ENCODE data around the gene IMP3. TPM values are rescaled to one million over a fixed set of nuclear protein-coding genes. Genes with fewer than 3 reads are reported as not detected.
"Not testable (repeated sequence)": the region's sequence is repeated elsewhere in the genome, so short reads cannot be mapped to it uniquely, and the experiment has no call there.

IMP3 gene, protein sequence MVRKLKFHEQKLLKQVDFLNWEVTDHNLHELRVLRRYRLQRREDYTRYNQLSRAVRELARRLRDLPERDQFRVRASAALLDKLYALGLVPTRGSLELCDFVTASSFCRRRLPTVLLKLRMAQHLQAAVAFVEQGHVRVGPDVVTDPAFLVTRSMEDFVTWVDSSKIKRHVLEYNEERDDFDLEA
- 87.5 and 90.1 TPM in 2 replicates for total RNA-seq

DNA sequence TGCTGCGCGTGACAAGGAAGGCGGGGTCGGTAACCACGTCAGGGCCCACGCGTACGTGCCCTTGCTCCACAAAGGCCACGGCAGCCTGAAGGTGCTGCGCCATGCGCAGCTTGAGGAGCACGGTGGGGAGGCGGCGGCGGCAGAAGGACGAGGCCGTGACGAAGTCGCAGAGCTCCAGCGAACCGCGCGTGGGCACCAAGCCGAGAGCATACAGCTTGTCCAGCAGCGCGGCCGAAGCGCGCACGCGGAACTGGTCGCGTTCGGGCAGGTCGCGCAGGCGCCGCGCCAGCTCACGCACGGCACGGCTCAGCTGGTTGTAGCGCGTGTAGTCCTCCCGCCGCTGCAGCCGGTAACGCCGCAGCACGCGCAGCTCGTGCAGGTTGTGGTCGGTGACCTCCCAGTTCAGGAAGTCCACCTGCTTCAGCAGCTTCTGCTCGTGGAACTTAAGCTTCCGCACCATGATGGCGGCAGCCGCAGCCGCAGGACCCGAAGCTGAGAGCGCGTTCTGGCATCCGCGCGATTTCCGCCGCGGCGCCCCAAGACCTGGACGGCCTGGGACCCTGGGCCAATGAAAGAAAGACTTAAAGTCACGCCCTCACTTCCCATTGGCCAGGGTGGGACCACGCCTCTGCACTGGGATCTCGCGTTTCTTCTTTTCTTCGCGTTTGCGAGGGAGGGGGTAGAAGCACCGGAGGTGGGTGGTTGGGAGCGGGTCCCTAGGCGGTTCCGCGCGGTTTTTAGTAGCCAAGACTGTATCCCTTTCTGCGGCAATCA lies at the start of gene IMP3:
TSS of gene IMP3 (minus strand) at position 516 of the 774 bp plus-strand sequence. CDS start at position 460, 56 bp downstream.
- intact Hi-C loops (cut with micrococcal nuclease): loop anchor here (1.0 to 10.0 kb wide), 10 partner anchors 8 to 1179 kb away; partner anchors contain the start of genes ARID3B, PTPN9, RPP25 and SNUPN

DNA sequence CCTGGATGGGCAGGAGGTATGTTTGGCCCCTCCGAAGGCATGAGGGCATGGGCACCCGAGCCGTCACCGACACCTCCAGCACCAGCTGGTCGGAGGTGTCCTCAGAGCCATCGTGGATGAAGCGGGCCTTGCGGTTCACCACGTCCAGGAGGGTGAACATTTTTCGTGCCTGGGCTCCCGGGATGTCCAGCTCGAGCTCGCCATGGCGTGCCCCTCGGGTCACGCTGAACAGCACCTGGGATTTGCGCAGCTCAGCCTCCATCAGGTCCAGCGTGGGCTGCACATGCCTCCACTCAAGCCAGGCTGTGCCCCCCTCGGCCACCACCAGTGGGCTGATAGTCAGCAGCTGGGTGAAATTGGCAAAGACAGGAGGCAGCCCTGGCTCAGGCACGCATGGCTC lies 49.4 kb upstream of the IMP3 start:
- intact Hi-C loops (cut with micrococcal nuclease): not testable (repeated sequence)

DNA sequence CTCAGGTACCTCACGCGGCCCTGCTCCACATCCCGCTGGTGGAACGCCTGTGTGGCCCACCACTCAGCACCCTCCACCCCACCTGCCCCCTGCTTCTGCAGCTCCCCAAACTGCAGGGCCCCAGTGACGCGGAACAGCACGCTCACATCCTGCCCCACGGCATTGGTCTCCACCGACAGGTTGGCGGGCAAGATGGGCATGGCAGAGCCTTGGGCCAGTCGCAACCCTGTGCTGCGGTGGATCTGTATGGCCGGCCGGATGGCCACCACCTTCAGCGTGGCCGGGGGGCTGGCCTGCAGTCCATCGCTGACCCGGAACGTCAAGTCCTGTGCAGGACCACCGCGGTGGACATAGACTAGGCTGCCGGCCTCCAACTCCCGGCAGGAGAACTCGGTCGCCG lies 48.8 kb upstream of the IMP3 start:
- intact Hi-C loops (cut with micrococcal nuclease): no loop called here

DNA sequence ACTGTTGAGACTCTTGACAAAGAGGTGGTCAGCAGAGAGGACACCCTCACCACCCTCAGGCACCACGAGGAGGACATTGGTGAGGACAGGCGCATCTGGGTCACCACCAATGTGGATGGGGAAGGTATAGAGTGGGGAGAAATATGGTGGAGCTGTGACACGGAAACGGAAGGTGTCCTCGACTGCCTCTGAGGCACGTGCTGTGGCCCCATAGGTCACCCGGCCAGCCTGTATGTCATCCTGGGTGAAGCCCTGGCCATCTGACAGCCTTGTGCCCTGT lies 48.2 kb upstream of the IMP3 start:
- intact Hi-C loops (cut with micrococcal nuclease): no loop called here

DNA sequence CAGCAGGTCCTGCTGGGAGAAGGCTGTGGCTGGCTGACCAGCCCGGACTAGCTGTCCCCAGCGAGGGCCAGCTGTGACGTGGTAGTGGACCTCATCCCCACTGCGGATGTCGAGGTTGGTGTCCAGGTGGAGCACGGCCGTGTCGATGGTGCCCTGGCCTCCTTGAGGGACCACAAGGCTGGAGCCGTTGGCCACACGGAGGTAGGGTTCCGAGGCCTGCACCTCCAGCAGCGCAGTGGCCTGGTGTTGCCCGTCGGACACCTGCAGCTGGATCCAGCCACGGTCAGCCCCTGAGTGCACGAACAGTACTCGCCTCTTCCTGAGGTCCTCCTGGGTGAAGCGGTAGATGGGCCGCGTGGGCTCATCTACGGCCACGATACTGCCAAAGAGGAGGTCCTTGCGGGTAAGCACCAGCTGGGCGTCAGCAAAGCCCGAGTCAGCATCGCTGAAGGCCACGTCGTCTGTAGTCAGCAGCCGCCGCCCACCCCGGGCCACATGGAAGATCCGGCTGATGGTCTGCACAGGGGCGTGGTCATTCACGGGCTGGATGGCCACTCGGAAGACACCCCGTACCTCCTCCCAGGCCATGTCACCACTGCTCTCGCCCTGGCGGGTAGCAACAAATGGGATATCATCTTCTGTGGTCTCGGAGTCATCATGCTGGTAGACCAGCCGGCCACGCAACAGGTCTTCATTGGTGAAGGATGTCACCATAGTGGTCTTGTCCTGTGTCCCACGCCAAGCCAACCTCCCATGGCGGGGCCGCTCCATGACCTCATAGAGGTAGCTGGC lies 47.7 kb upstream of the IMP3 start:
- intact Hi-C loops (cut with micrococcal nuclease): no loop called here

DNA sequence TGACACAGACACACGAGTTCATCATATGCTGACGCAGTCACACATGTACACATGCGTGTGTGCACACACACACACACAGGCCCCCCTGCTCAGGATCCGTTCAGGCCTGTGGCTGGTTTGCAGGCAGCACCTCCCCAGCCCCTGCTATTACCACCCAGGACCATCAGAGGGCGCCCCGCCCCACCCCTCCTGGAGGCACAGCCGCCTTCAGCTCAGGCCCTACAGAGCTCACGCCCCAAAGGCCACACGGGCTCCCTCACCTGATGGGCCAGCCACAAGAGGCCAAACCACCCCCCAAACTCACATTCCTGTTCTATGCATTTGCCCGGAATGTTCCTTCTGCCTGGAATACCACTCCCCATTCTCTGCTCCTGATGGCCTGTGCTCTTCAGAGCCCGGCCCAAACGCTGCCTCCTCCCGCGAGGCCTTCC lies 46.2 kb upstream of the IMP3 start:
- intact Hi-C loops (cut with micrococcal nuclease): loop anchor here (1.0 kb wide), 1 partner anchor 116 kb away; no protein-coding TSS in a partner anchor

DNA sequence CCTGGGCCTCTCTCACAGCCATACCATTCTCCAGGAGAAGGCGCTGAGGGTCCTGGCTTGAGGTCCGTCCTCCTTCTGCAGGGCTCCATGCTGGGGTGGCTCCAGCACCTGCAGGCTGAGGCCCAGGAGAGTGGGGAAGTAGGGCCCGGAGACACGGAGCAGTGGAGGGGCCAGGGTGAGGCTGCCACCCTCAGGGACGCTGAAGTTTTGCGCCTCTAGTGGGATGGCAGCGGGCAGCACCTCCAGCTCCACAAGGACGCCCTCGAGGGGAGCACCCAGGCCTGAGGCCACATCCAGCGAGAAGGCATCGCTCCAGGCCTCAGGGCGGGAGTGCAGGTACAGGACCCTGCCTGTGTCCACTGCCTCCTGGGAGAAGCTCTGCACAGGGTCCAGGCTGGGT lies 45.2 kb upstream of the IMP3 start:
- intact Hi-C loops (cut with micrococcal nuclease): no loop called here

DNA sequence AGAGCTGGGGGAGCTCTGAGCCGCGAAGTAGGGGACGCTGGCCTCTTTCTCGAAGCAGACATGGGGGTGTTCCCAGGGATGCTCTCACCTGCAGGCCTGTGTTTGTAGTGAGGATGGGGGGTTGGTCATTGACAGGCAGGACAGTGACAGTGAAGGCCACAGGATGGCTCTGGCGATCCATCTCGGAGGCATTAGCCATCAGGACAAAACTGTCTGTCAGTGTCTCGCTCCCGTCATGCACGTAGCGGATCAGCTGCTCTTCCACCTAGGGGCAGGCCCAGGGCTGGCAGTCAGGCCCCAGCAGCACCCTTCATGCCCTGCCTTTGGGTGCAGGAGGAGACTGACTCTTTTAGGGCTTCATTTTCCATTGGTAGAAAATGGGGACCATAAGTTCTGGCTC lies 44.6 kb upstream of the IMP3 start:
- intact Hi-C loops (cut with micrococcal nuclease): no loop called here

DNA sequence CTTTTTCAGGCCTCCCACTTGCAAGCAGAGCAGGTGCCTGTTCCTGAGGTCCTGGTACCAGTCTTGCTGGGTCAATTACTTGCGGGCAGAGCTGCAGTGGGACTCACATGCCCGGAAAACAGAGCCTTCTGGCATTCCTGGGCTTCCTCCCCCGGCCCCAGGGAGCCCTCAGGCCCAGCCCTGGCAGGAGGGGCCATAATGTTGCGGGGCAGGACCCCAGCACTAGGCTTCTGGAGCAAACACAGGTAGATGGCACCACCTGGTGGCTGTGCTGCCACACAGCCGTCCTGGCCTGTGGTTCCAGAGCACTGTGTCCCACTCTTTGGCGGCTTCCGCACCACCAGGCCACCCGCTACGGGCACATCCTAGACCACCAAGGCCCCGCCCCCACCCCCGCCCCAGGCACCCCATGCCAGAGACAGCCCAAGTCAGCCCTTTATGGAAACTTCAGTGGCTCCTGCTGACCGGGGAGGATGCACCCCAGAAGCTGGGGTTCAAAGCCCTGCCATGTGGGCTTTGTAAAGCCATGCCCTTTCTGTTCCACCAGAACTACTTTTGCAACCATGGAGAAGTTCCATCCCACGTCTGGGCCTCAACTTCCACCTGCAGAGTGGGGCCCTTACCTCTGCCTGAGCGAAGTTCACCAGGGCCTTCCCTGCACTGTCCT lies 43.8 kb upstream of the IMP3 start:
- intact Hi-C loops (cut with micrococcal nuclease): loop anchor here (1.0 kb wide), 4 partner anchors 42 to 315 kb away; partner anchors contain the start of gene MAN2C1

DNA sequence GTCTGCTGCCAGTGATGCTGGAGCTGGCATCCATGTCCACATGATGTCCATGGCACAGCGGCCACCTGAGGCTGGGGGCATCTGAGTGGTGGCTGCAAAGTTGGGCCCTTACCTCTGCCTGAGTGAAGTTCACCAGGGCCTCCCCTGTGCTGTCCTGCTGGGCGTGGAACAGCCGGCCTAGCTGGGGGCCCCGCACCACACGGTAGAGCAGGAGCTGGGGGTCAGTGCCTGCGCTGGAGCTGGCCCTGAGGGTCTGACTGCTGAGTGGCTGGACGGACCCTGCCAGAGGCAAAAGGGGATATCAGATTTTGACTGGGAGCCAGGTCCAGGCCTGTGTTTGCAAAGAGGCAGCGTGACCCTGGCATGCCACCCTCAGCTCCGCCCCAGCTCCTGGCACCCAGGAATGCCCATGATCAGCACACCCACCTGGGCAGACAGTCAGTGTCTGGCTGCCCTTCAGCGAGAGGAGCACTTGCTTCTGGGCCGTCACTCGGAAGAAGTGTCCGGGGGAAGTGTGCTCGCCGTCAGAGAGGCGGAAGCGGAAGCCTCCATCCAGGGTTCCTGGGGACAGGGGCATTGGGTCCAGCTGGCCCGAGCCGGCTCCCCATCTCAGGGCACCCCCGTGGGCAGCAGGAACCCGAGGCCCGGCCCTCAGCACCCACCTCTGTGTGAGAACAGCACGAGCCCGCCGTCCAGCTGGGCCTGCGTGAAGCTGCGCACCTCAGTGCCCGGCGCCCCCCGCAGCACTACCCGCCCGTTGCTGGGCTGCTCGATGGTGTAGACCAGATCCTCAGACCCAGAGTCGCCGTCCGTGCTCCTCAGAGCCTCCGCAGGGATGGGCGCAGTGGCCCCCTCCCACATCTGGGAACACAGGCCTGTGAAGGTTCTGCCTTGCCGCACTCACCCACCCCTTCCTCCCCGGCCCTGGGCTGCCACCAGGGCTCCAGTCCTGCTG lies 42.4 kb upstream of the IMP3 start:
- intact Hi-C loops (cut with micrococcal nuclease): loop anchor here (1.0 kb wide), 4 partner anchors 41 to 314 kb away; partner anchors contain the start of gene MAN2C1

DNA sequence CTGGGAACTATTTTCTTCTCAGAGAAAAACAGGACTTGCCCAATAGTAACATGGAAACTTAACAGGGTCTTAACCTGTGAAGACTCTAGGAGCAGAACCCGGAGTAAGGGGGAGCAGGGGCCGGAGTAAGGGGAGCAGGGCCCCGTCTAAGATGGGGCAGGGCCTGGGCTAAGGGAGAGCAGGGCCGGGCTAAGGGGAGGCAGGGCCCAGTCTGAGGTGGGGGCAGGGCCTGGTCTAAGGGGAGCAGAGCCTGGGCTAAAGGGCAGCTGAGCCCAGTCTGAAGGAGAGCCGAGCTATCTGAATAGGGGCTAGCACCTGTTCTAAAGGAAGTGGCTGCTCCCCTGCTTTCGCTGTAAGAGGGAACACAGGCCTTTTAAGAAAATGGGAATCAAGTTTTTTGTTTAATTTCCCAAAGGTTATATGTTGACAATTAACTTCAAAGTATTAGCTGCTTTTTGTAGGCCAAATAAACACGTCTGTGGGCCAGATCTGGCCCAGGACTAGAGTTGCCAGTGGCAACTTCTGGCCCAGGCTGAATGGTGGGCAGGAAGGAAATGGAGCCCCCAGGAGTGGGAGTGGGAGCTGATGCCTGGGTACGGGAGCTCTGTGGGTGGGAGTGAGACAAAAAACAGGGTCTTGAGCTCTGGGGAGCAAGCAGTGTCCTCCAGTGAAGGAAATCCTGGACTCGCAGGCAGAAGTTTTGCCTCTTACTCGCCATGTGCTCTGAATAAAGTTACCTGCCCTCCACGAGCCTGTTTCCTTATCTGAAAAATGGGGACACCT lies 40.2 kb upstream of the IMP3 start:
- intact Hi-C loops (cut with micrococcal nuclease): no loop called here

DNA sequence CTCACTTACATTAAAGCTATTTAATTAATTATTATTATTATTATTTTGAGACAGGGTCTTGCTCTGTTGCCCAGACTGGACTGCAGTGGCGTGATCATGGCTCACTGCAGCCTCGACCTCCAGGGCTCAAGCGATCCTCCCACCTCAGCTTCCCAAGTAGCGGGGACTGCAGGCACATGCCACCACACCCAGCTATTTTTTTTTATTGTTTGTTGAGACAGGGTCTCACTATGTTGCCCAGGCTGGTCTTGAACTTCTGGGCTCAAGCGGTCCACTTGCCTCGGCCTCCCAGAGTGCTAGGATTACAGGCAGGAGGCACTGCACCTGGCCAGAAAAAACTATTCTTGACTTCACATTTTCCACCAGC lies 38.3 kb upstream of the IMP3 start:
- intact Hi-C loops (cut with micrococcal nuclease): not testable (repeated sequence)

DNA sequence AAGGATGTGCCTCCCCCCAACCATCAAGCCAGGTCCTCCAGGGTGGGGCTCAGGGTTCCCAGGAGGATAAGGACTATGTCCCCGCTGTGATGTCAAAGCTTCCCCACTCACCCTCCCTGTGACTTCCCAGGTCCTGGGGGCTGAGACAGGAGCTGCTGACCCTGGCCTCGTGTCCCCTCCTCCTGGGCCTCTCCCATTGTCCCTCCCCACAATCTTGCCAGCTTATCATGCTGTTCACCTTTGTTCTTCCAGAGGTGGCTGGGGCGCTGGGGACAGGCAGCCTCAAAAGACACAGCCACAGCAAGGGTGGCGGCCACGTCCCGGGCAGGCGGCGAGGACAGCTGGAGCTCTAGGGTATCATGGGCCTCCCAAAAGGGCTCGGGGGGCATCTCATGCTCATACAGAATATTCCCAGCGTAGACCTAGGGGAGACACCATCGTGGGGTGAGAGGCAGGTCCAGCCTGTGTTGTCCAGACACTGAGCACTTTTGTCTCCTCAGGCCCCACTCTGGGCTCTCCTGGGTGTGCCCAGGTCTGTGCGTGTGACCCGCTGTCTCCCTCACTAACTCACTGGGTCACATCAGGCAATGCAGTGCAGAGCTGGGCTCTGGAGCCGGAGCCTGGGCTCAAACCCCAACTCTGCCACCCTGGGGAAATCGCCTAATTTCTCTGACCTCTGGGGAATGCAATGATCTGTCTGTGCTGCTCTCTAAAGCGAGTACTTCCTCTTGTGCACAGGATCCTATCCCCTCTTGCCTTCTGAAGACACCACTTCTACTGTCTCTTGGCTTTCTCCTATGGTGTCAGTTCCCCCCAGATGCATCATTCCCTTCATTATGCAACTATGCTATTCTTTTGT lies 37.7 kb upstream of the IMP3 start:
- intact Hi-C loops (cut with micrococcal nuclease): no loop called here

DNA sequence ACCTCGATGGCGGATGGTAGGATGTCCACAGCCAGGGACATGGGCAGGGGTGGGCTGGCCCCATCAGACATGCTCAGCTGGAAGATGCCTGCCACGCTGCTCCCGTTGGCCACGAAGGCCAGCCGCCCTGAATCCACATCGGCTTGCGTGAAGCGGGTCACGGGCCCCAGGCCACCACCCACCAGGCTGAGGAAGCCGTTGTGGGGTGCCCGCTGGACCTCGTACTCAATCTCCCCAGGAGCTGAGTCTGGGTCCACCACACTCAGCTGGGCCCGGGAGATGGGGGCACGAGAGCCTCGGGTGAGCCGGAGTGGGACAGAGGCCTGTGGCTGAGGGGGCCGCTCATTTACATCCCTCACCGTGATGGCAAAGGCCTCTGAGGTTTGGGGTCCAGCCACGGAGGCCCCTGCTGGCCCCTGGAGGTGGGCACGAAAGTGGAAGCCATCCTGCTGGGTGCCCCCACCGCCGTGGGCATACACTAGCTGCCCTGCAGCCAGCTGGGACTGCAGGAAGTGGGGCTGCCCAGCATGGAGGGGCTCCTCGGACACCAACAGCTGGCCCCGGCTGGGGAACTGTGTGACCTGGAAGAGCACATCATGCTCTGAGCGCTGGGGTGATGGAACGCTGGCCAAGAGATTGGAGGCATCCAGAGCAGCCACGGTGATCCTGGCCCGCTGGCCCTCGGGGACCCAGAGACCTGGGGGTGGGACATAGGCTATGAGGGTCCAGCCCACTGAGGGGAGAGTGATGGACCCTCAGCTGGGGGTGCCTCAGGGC lies 36.9 kb upstream of the IMP3 start:
- intact Hi-C loops (cut with micrococcal nuclease): no loop called here

DNA sequence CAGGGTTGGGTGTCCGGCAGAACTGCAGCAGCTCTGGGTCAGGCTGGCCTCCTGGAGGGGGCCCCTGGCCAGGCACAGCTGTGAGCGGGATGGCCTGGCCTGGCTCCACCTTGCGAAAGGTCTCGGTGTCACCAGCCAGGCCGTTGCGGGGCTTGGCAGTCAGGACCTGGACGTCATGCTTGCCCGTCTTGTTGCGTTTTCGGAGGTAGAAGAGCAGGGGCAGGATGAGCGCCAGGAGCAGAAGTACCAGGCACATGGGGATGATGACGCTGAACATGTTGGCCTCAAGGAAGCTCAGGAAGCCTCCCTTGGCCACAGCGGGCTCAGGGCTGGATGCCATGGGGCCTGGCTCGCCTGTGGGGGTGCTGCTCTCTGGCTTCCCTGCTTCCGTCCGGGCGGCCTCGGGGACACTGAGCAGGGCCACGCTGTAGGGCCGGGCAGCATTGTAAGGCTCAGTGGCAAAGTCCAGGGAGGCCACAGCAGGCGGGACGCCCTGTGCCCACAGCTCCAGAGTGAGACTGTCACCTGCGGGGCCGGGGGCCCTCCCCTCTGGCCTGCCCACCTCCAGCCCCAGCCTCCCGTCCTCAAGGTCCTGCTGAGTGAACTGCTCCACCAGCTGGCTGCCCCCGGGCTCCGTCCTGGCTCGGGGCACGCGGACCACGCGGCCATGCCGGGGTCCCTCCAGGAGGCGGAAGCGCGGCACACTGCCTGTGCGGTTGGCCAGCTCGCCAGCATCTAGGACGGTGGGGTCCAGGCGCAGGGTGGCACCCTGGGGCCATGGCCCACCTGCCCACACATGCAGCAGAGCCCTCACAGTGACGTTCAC lies 35.8 kb upstream of the IMP3 start:
- intact Hi-C loops (cut with micrococcal nuclease): no loop called here

DNA sequence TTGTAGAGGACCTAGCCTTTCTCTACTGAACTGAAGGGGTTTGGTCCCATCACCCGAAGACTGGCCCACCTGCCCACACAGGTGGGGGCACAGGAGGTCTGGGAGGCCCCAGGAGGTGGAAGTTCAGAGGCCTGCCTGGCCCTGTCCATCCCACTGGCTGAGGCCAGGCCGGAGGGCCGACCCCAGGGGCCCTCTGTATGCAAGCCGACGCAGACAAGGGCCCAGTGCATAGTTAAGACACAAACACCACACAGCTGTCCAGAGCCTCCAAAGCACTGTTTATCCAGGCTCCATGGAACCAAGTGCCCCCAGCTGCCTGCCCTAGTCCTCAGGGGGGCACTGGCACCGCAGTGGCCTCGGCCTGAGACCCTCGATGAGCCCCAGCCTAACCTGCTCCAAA lies 34.3 kb upstream of the IMP3 start:
- intact Hi-C loops (cut with micrococcal nuclease): no loop called here

Data from T-helper 1 cell treated with Interleukin-12 subunit alpha and Interleukin-12 subunit beta and Interleukin-4 antibody, amounts not matched to agents 30 ng/mL and 1 ng/mL, for 36 hours (primary cell).